WTC11 (cell line): Measurements from ENCODE around the gene GSTM4. TPM values are rescaled to one million over a fixed set of nuclear protein-coding genes. Genes with fewer than 3 reads are reported as not detected.

Experiments
- ATAC-seq: fragments of 200-7000 bp; cut with Tn5 transposase; 2 replicates; pipeline ENCODE4 v1.10.0; 2021; ENCODE audit warnings: mild to moderate bottlenecking, moderate library complexity
- CTCF ChIA-PET: fragments of 300-600 bp; sonication (Branson Sonifier 250); formaldehyde crosslinking; loops from one replicate; lab custom pipeline; 2021; ENCODE audit warnings: antibody characterized with exemption; lab: Charles Lee
- POLR2A ChIA-PET: fragments of 350-600 bp; sonication (Branson Sonifier 250); formaldehyde crosslinking; loops from one replicate; lab custom pipeline; 2021; ENCODE audit warnings: antibody characterized with exemption; lab: Charles Lee
- DNase-seq: peaks from one replicate; pipeline ENCODE4 v3.0.0; 2021; ENCODE audit warnings: low spot score
- H3K27ac Mint-ChIP-seq: 2 replicates; pipeline ENCODE4 v1.8.0; 2021; ENCODE audit warnings: mixed read lengths
- H3K27me3 Mint-ChIP-seq: 2 replicates; pipeline ENCODE4 v1.8.0; 2021; ENCODE audit warnings: low read depth, mild to moderate bottlenecking, moderate library complexity, mixed read lengths
- H3K36me3 Mint-ChIP-seq: 2 replicates; pipeline ENCODE4 v1.8.0; 2021; ENCODE audit warnings: mixed read lengths
- H3K4me1 Mint-ChIP-seq: 2 replicates; pipeline ENCODE4 v1.8.0; 2022; ENCODE audit warnings: mixed read lengths
- H3K4me3 Mint-ChIP-seq: 2 replicates; pipeline ENCODE4 v1.8.0; 2021; ENCODE audit warnings: mild to moderate bottlenecking, moderate library complexity, mixed read lengths
- H3K9me3 Mint-ChIP-seq: 2 replicates; pipeline ENCODE4 v1.8.0; 2021; ENCODE audit warnings: mixed read lengths
- ARID4B ChIP-seq: sonication (generic); formaldehyde crosslinking; IDR thresholded peaks from 2 replicates; pipeline ENCODE4 v1.8.0; 2023; ENCODE audit warnings: missing genetic modification reagents, mild to moderate bottlenecking, borderline replicate concordance
- CREB1 ChIP-seq: sonication (generic); formaldehyde crosslinking; IDR thresholded peaks from 2 replicates; pipeline ENCODE4 v1.8.0; 2023; ENCODE audit warnings: mild to moderate bottlenecking, missing genetic modification reagents
- NFATC4 ChIP-seq: fragments of 250-450 bp; sonication (Bioruptor Pico); IDR thresholded peaks from 2 replicates; pipeline ENCODE4 v1.9.0; 2021; ENCODE audit warnings: mild to moderate bottlenecking
- SP1 ChIP-seq: sonication (generic); formaldehyde crosslinking; conservative IDR thresholded peaks from 2 replicates; pipeline ENCODE4 v1.8.1; 2022; ENCODE audit warnings: missing genetic modification reagents
- ZNF396 ChIP-seq: fragments of 250-450 bp; sonication (Bioruptor Pico); IDR thresholded peaks from 2 replicates; pipeline ENCODE4 v1.8.0; 2021; ENCODE audit warnings: mild to moderate bottlenecking, moderate library complexity, borderline replicate concordance
- total RNA-seq: library from RNA; stranded (reverse); gene quantifications from 3 replicates; pipeline ENCODE4 v1.2.3, GENCODE V29; 2021
- TF ChIP-seq, protein P1 (sequence below): sonication (generic); formaldehyde crosslinking; IDR thresholded peaks from 2 replicates; pipeline ENCODE4 v1.8.0; 2022; ENCODE audit warnings: mild to moderate bottlenecking, missing genetic modification reagents
- TF ChIP-seq, protein P2 (sequence below): sonication (generic); formaldehyde crosslinking; IDR thresholded peaks from 2 replicates; pipeline ENCODE4 v1.8.0; 2022; ENCODE audit warnings: mild to moderate bottlenecking, missing genetic modification reagents

Gene GSTM4
- total RNA-seq, 1 experiment from 2014 or later, result 16.7 TPM

- TF ChIP-seq ARID4B (CRISPR knock-in tag), result no peak
- TF ChIP-seq, protein P1, sequence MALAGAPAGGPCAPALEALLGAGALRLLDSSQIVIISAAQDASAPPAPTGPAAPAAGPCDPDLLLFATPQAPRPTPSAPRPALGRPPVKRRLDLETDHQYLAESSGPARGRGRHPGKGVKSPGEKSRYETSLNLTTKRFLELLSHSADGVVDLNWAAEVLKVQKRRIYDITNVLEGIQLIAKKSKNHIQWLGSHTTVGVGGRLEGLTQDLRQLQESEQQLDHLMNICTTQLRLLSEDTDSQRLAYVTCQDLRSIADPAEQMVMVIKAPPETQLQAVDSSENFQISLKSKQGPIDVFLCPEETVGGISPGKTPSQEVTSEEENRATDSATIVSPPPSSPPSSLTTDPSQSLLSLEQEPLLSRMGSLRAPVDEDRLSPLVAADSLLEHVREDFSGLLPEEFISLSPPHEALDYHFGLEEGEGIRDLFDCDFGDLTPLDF (CRISPR knock-in tag), result no peak
- TF ChIP-seq, protein P2, sequence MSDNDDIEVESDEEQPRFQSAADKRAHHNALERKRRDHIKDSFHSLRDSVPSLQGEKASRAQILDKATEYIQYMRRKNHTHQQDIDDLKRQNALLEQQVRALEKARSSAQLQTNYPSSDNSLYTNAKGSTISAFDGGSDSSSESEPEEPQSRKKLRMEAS (CRISPR knock-in tag), result no peak
- TF ChIP-seq, all 79 proteins: peak for 0
Measured at GRCh38 chr1:109661391-109661790, 5.5 kb downstream of the GSTM4 start (continued).

DNA sequence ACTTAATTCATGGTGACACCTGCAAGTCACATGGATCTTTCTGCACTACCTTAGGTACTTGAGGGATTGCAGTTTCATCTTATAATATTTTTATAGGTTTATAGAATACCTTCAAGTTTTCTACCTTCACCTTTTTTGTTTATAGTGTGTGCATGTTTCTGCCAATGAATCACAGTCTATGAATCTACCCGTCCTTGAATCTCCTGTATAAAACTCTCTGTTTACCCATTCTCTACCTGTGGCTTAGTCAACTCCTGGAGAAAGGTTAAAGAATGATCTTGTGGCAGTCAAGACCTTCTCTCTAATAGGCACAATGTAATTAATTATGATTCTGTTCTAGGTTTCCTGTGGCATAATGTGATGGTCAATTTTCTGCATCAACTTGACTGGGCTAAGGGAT lies 8.8 kb downstream of the GSTM4 start:
- CTCF ChIA-PET, result interaction anchor here (3.9 kb wide), 1 partner anchor 25 kb away, joined by 12 read pairs; no protein-coding TSS in a partner anchor
- no peaks in the 10 kb centered on the region for H3K36me3 Mint-ChIP-seq
- ATAC-seq, result no peak

GRCh38 chr1:109667452-109668122 lies 11.7 kb downstream of the GSTM4 start, which contains the start of gene GSTM2:
GSTM2 (plus strand) TSS chr1:109668057; CDS start chr1:109668116, 59 bp downstream.
- H3K27ac Mint-ChIP-seq, result peak within 1 kb of the TSS; percentile 50
- peaks cover 9% of the 10 kb centered on the region for H3K9me3 Mint-ChIP-seq
- DNase-seq (peak; percentile 95), ATAC-seq (peak; percentile 100)
- no peaks in the 10 kb centered on the region for H3K36me3 Mint-ChIP-seq
- TF ChIP-seq SP1, result peak; percentile 47; the same call in 1 of the 2 replicates
- TF ChIP-seq CREB1 (CRISPR knock-in tag), result no peak
- ChIA-PET CTCF (interaction anchor here (1.3 to 5.4 kb wide), 5 partner anchors 25 to 362 kb away, joined by 3 to 22 read pairs (median 5); partner anchors contain the start of gene AHCYL1), POLR2A (interaction anchor here (1.2 to 1.3 kb wide), 2 partner anchors 27 to 119 kb away, joined by 4 to 5 read pairs; partner anchors contain the start of gene GNAI3)
- H3K4me3 Mint-ChIP-seq, result peak within 1 kb of the TSS; percentile 68
- peaks cover 3% of the 10 kb centered on the region; the same call in 1 of the 2 replicates for H3K27me3 Mint-ChIP-seq
- peaks cover 6% of the 10 kb centered on the region for H3K4me1 Mint-ChIP-seq

More for the DNA sequence above, 8.8 kb downstream of the GSTM4 start:
- Mint-ChIP-seq H3K9me3 (no peaks in the 10 kb centered on the region), H3K4me1 (peaks cover 6% of the 10 kb centered on the region), H3K27ac (no peak overlapping the region), H3K27me3 (peaks cover 3% of the 10 kb centered on the region), H3K4me3 (no peak overlapping the region)
- no peak for DNase-seq
- POLR2A ChIA-PET, result no interaction called here
- TF ChIP-seq ZNF396 (no peak), NFATC4 (CRISPR knock-in tag) (no peak), ARID4B (CRISPR knock-in tag) (no peak)
